MM.1S (cell line): Measurements from ENCODE around the gene RALA.
"Not testable (repeated sequence)": the region's sequence is repeated elsewhere in the genome, so short reads cannot be mapped to it uniquely, and the experiment has no call there.

Source experiments
- DNase-seq: peaks from one replicate; pipeline ENCODE4 v3.0.0-alpha.2; 2015
- H2AFZ ChIP-seq: fragments of 300-600 bp; sonication (generic); 2 replicates; pipeline ENCODE4 v1.6.0; 2016; ENCODE audit warnings: antibody characterized with exemption, low read length
- H3F3A ChIP-seq: fragments of 300-600 bp; sonication (generic); 2 replicates; pipeline ENCODE4 v1.6.1; 2016; ENCODE audit warnings: mild to moderate bottlenecking, antibody characterized with exemption, low read length, moderate library complexity, mixed read lengths; ENCODE audit not compliant: insufficient read depth
- H3K27ac ChIP-seq: fragments of 300-600 bp; sonication (generic); 2 replicates; pipeline ENCODE4 v1.5.1; 2016; ENCODE audit warnings: mild to moderate bottlenecking, low read length
- H3K27me3 ChIP-seq: fragments of 300-600 bp; sonication (generic); replicated peaks from 2 replicates; pipeline ENCODE4 v1.6.0; 2016; ENCODE audit warnings: low read length; ENCODE audit not compliant: insufficient read depth
- H3K36me3 ChIP-seq: fragments of 300-600 bp; sonication (generic); replicated peaks from 2 replicates; pipeline ENCODE4 v1.6.1; 2016; ENCODE audit warnings: mild to moderate bottlenecking, low read length, mixed read lengths; ENCODE audit not compliant: insufficient read depth
- H3K4me1 ChIP-seq: fragments of 300-600 bp; sonication (generic); 2 replicates; pipeline ENCODE4 v1.6.1; 2016; ENCODE audit warnings: low read length, mixed read lengths
- H3K4me2 ChIP-seq: fragments of 300-600 bp; sonication (generic); 2 replicates; pipeline ENCODE4 v1.6.0; 2016; ENCODE audit warnings: low read depth, low read length
- H3K4me3 ChIP-seq: fragments of 300-600 bp; sonication (generic); 2 replicates; pipeline ENCODE4 v1.5.1; 2016; ENCODE audit warnings: low read length, mixed read lengths
- H3K79me2 ChIP-seq: fragments of 300-600 bp; sonication (generic); 2 replicates; pipeline ENCODE4 v1.6.1; 2016; ENCODE audit warnings: mixed run types, low read length, mixed read lengths
- H3K9ac ChIP-seq: fragments of 300-600 bp; sonication (generic); 2 replicates; pipeline ENCODE4 v1.6.1; 2016; ENCODE audit warnings: low read length, mixed read lengths
- H3K9me2 ChIP-seq: fragments of 300-600 bp; sonication (generic); replicated peaks from 2 replicates; pipeline ENCODE4 v1.6.1; 2016; ENCODE audit warnings: mild to moderate bottlenecking, low read length, mixed read lengths; ENCODE audit not compliant: insufficient read depth
- H3K9me3 ChIP-seq: fragments of 300-600 bp; sonication (generic); replicated peaks from 2 replicates; pipeline ENCODE4 v1.6.1; 2016; ENCODE audit warnings: mild to moderate bottlenecking, low read length, mixed read lengths; ENCODE audit not compliant: insufficient read depth
- H4K20me1 ChIP-seq: fragments of 300-600 bp; sonication (generic); 2 replicates; pipeline ENCODE4 v1.6.1; 2016; ENCODE audit warnings: mild to moderate bottlenecking, low read length, moderate library complexity, mixed read lengths; ENCODE audit not compliant: insufficient read depth
- CTCF ChIP-seq: fragments of 300-600 bp; sonication (generic); IDR thresholded peaks from 2 replicates; pipeline ENCODE4 v1.5.1; 2016; ENCODE audit warnings: antibody characterized with exemption, low read length, mixed read lengths
- EZH2 ChIP-seq: fragments of 300-600 bp; sonication (generic); optimal IDR thresholded peaks from 2 replicates; pipeline ENCODE3; 2017; ENCODE audit warnings: low read depth, mild to moderate bottlenecking, antibody characterized with exemption, low read length, mixed read lengths
- EZH2phosphoT487 ChIP-seq: fragments of 300-600 bp; sonication (generic); IDR thresholded peaks from 2 replicates; pipeline ENCODE4 v1.6.1; 2018; ENCODE audit warnings: antibody characterized with exemption, low read length

RALA gene

DNA sequence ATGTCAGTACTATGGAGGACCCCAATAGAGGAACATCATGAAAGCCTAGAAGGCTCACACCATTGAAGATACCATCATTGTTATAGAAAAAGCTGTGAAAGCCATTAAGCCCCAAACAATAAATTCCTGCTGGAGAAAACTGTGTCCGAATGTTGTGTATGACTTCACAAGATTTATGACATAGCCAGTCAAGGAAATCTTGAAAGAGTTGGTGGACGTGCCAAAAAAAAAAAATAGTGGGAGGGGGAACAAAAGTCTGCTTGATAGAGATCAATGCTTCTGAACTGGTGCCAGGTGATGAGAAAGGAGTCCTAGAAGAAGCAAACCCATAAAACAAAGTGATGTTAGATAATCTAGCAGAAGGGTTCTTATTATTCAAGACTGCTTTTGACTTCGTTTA is 41.2 kb downstream of the RALA start:
- Histone ChIP-seq H3K4me1 (no peaks in the 10 kb centered on the region), H3K27ac (no peak overlapping the region), H4K20me1 (no peaks in the 10 kb centered on the region), H3K36me3 (no peaks in the 10 kb centered on the region), H3K9me2 (no peaks in the 10 kb centered on the region), H3K79me2 (peaks cover 11% of the 10 kb centered on the region), H3K4me3 (no peak overlapping the region), H3K4me2 (no peak overlapping the region), H2AFZ (no peak overlapping the region), H3K9me3 (no peaks in the 10 kb centered on the region), H3F3A (no peaks in the 10 kb centered on the region), H3K9ac (no peak overlapping the region), H3K27me3 (no peaks in the 10 kb centered on the region)
- no peak for TF ChIP-seq EZH2
- DNase-seq: no peak

DNA sequence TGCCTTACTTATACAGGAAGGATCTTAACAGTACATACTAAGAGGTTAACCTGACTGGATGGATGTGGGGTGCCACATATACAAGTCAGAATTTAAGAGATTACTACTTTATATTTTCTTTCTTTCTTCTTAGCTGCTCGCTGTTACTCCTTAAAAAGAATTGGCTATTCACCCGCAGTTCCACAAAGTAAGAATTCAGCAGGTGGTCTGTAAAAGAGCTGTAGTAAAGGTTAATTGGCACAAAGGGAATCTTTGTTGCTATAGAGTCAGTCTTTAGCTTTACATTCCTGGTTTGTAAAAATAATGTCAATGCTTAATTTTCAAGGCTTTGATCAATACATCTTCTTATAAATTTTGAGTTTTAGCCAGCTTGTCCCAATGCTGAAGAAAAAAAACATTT is 43.2 kb downstream of the RALA start:
- H4K20me1 ChIP-seq: no peaks in the 10 kb centered on the region
- no peak for DNase-seq
- H3K9me3 ChIP-seq: no peaks in the 10 kb centered on the region
- no peak overlapping the region for H3K4me2 ChIP-seq
- H3K9ac ChIP-seq: no peak overlapping the region
- no peak overlapping the region for H2AFZ ChIP-seq
- no peaks in the 10 kb centered on the region for H3K27me3 ChIP-seq
- H3K27ac ChIP-seq: no peak overlapping the region
- H3K4me3 ChIP-seq: no peak overlapping the region
- no peaks in the 10 kb centered on the region for H3K4me1 ChIP-seq
- peaks cover 2% of the 10 kb centered on the region; the same call in 1 of the 2 replicates for H3K79me2 ChIP-seq
- H3K36me3 ChIP-seq: no peaks in the 10 kb centered on the region
- no peaks in the 10 kb centered on the region for H3F3A ChIP-seq
- no peaks in the 10 kb centered on the region for H3K9me2 ChIP-seq
- TF ChIP-seq EZH2: no peak
- TF ChIP-seq CTCF: no peak
- TF ChIP-seq EZH2phosphoT487: no peak

GRCh38 chr7:39667341-39667923 is 44.1 kb downstream of the RALA start:
- H3K27me3 ChIP-seq: no peaks in the 10 kb centered on the region
- H3K9me3 ChIP-seq: no peaks in the 10 kb centered on the region
- no peak for DNase-seq
- H3K27ac ChIP-seq: no peak overlapping the region
- no peak overlapping the region for H3K9ac ChIP-seq
- H4K20me1 ChIP-seq: no peaks in the 10 kb centered on the region
- no peaks in the 10 kb centered on the region for H3K79me2 ChIP-seq
- H3K36me3 ChIP-seq: no peaks in the 10 kb centered on the region
- no peak overlapping the region for H3K4me2 ChIP-seq
- no peaks in the 10 kb centered on the region for H3K9me2 ChIP-seq
- no peak for TF ChIP-seq CTCF
- no peak for TF ChIP-seq EZH2phosphoT487
- no peaks in the 10 kb centered on the region for H3F3A ChIP-seq
- no peak overlapping the region for H2AFZ ChIP-seq
- peaks cover 4% of the 10 kb centered on the region; the same call in 1 of the 2 replicates for H3K4me1 ChIP-seq
- H3K4me3 ChIP-seq: no peak overlapping the region

DNA sequence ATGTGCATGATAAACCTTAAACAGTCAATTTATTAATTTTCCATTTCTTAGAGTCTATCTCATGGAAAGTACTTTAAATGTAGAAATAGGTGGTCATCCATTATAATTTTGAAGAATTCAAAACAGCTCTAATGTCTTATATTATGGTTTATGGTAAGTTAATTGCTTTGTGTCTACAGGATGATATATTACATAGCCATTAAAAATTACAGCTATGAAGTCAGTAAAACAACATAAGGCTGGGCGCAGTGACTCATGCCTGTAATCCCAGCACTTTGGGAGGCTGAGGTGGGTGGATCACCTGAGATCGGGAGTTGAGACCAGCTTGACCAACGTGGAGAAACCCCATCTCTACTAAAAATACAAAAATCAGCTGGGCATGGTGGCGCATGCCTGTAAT is 44.9 kb downstream of the RALA start:
- not testable (repeated sequence) for H3K4me2 ChIP-seq, H3K27ac ChIP-seq, H2AFZ ChIP-seq, H3K9me3 ChIP-seq, H3K9me2 ChIP-seq, H3K9ac ChIP-seq, H3K4me1 ChIP-seq, H3K27me3 ChIP-seq, H3K36me3 ChIP-seq, H3K4me3 ChIP-seq, H3K79me2 ChIP-seq, H3F3A ChIP-seq, H4K20me1 ChIP-seq, DNase-seq
